Amniotic stem cell (primary cell): ENCODE results near the gene FGD1.

Experiments used
- DNase-seq: peaks from one replicate; lab custom pipeline; 2025; lab: John Stamatoyannopoulos, UW

The FGD1 gene

DNA sequence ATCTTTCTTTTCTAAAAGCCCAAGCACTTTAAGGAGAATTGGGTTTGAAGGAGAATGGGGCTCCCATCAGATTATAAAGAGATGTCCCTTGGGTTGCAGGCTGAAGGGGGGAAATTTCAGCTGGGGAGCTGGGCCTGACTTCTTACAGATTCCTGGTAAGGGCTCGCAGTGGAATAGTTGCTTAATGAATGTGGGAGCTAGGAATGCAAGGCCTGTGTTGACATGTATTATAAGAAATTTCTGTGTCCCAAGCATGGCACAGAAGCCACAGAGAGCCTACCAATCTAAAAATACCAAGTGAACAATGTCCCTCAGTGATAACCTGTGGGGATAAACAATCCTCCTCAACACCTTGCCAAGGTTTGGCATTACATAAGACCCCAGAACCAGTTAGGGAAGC is 98.9 kb downstream of the FGD1 start:
- no peak for DNase-seq
